HEK293 (cell line): ENCODE results near the gene KAT2B.

Experiments used
- CTCF ChIA-PET: fragments of 350-600 bp; formaldehyde crosslinking; extraction: SDS; loops from one replicate; lab custom pipeline; 2021; ENCODE audit warnings: antibody characterized with exemption; lab: Yijun Ruan, JAX
- POLR2A ChIA-PET: fragments of 300-600 bp; formaldehyde crosslinking; extraction: SDS; loops from one replicate; lab custom pipeline; 2020; ENCODE audit warnings: antibody characterized with exemption, inconsistent platforms; lab: Yijun Ruan, JAX
- H3K27ac ChIP-seq: fragments of 200-500 bp; sonication (Bioruptor generic); 2 replicates; pipeline ENCODE4 v1.5.1; 2014; ENCODE audit warnings: low read depth, low read length, control low read depth, inconsistent platforms; ENCODE audit errors: extremely low read depth
- H3K36me3 ChIP-seq, 2 experiments: fragments of 200-500 bp in 1 of 2; sonication (Bioruptor generic) in 1 of 2; 1 replicate in 1 of 2; 2 replicates in 1 of 2; pipeline ENCODE4 v1.5.1; 2014 to 2017; ENCODE audit warnings: inconsistent platforms in 2 of 2, low read length in 2 of 2; ENCODE audit not compliant: control insufficient read depth in 2 of 2, insufficient read depth in 1 of 2
- H3K4me1 ChIP-seq: fragments of 200-500 bp; sonication (Bioruptor generic); 2 replicates; pipeline ENCODE4 v1.5.1; 2014; ENCODE audit warnings: mild to moderate bottlenecking, low read length, inconsistent platforms; ENCODE audit not compliant: control insufficient read depth, insufficient read depth
- H3K4me3 ChIP-seq: 2 replicates; pipeline ENCODE4 v1.5.1; 2011; ENCODE audit warnings: low read depth, mild to moderate bottlenecking, control low read depth, low read length, moderate library complexity
- H3K9me3 ChIP-seq: fragments of 200-500 bp; sonication (Bioruptor generic); 2 replicates; pipeline ENCODE4 v1.5.1; 2014; ENCODE audit warnings: low read depth, low read length, inconsistent platforms; ENCODE audit not compliant: control insufficient read depth, insufficient read depth
- EGR2 ChIP-seq: fragments of 450-650 bp; formaldehyde crosslinking; IDR thresholded peaks from 2 replicates; pipeline ENCODE4 v1.5.1; 2016; ENCODE audit warnings: low read depth, missing biosample characterization, missing genetic modification characterization
- GLIS1 ChIP-seq: fragments of 450-650 bp; formaldehyde crosslinking; IDR thresholded peaks from 2 replicates; pipeline ENCODE4 v1.5.1; 2016; ENCODE audit warnings: missing biosample characterization, missing genetic modification characterization
- HIC1 ChIP-seq: fragments of 450-650 bp; formaldehyde crosslinking; IDR thresholded peaks from 2 replicates; pipeline ENCODE4 v1.5.1; 2016; ENCODE audit warnings: missing biosample characterization, missing genetic modification characterization
- KLF10 ChIP-seq: fragments of 450-650 bp; IDR thresholded peaks from 2 replicates; pipeline ENCODE4 v1.5.1; 2018; ENCODE audit warnings: missing biosample characterization, mild to moderate bottlenecking, missing genetic modification characterization
- PRDM10 ChIP-seq: fragments of 450-650 bp; formaldehyde crosslinking; IDR thresholded peaks from 2 replicates; pipeline ENCODE4 v1.5.1; 2016; ENCODE audit warnings: missing biosample characterization, missing genetic modification characterization
- PRDM6 ChIP-seq: fragments of 450-650 bp; formaldehyde crosslinking; IDR thresholded peaks from 2 replicates; pipeline ENCODE4 v1.5.1; 2017; ENCODE audit warnings: missing biosample characterization, missing genetic modification characterization
- ZBTB10 ChIP-seq: fragments of 450-650 bp; formaldehyde crosslinking; IDR thresholded peaks from 2 replicates; pipeline ENCODE4 v1.5.1; 2016; ENCODE audit warnings: missing biosample characterization, missing genetic modification characterization
- ZFP37 ChIP-seq: fragments of 450-650 bp; formaldehyde crosslinking; IDR thresholded peaks from 2 replicates; pipeline ENCODE4 v1.5.1; 2016; ENCODE audit warnings: missing biosample characterization, missing genetic modification characterization
- ZNF18 ChIP-seq: fragments of 450-650 bp; formaldehyde crosslinking; IDR thresholded peaks from 2 replicates; pipeline ENCODE4 v1.5.1; 2016; ENCODE audit warnings: missing biosample characterization, missing genetic modification characterization
- ZNF449 ChIP-seq: fragments of 450-650 bp; formaldehyde crosslinking; IDR thresholded peaks from 2 replicates; pipeline ENCODE4 v1.5.1; 2017; ENCODE audit warnings: missing biosample characterization, mild to moderate bottlenecking, missing genetic modification characterization, moderate library complexity
- ZNF488 ChIP-seq: fragments of 450-650 bp; formaldehyde crosslinking; IDR thresholded peaks from 2 replicates; pipeline ENCODE4 v1.5.1; 2016; ENCODE audit warnings: missing biosample characterization, missing genetic modification characterization
- ZNF555 ChIP-seq: fragments of 450-650 bp; formaldehyde crosslinking; conservative IDR thresholded peaks from 2 replicates; pipeline ENCODE4 v1.5.1; 2017; ENCODE audit warnings: missing biosample characterization, mild to moderate bottlenecking, missing genetic modification characterization, inconsistent platforms
- ZNF610 ChIP-seq: fragments of 450-650 bp; formaldehyde crosslinking; IDR thresholded peaks from 2 replicates; pipeline ENCODE4 v1.5.1; 2016; ENCODE audit warnings: missing biosample characterization, missing genetic modification characterization, borderline replicate concordance

KAT2B gene

GRCh38 chr3:20068512-20069177 lies 28.4 kb downstream of the KAT2B start:
- POLR2A ChIA-PET = no interaction called here

GRCh38 chr3:20069178-20069532 lies 28.9 kb downstream of the KAT2B start:
- Histone ChIP-seq H3K9me3 (no peaks in the 10 kb centered on the region), H3K4me3 (no peak overlapping the region), H3K27ac (no peak overlapping the region), H3K36me3 (no peaks in the 10 kb centered on the region), H3K4me1 (peaks cover 9% of the 10 kb centered on the region)
- no peak for TF ChIP-seq ZNF610 (tag by site-specific recombination)
- TF ChIP-seq ZNF488 (tag by site-specific recombination) = no peak
- no peak for TF ChIP-seq ZNF18 (tag by site-specific recombination)
- TF ChIP-seq ZNF555 (tag by site-specific recombination) = no peak
- ChIA-PET CTCF (no interaction called here), POLR2A (no interaction called here)

More at GRCh38 chr3:20068512-20069177, 28.4 kb downstream of the KAT2B start:
- Histone ChIP-seq H3K9me3 (no peaks in the 10 kb centered on the region), H3K36me3 (no peaks in the 10 kb centered on the region), H3K27ac (no peak overlapping the region), H3K4me1 (peaks cover 9% of the 10 kb centered on the region), H3K4me3 (no peak overlapping the region)
- CTCF ChIA-PET = no interaction called here
- no peak for TF ChIP-seq EGR2 (tag by site-specific recombination)
- 0 out of 2 replicates have a peak, but pooled peaks have one; percentile 27 for TF ChIP-seq PRDM10
- peak; percentile 14; the same call in 1 of the 2 replicates for TF ChIP-seq PRDM6 (tag by site-specific recombination)

GRCh38 chr3:20071175-20071574 lies 30.9 kb downstream of the KAT2B start:
- POLR2A ChIA-PET = no interaction called here
- Histone ChIP-seq H3K27ac (no peak overlapping the region), H3K36me3 (no peaks in the 10 kb centered on the region), H3K4me3 (no peak overlapping the region), H3K4me1 (peaks cover 3% of the 10 kb centered on the region; the same call in 1 of the 2 replicates), H3K9me3 (no peaks in the 10 kb centered on the region)
- CTCF ChIA-PET = no interaction called here
- TF ChIP-seq GLIS1 = no peak
- no peak for TF ChIP-seq KLF10
- no peak for TF ChIP-seq ZFP37 (tag by site-specific recombination)
- TF ChIP-seq ZNF449 (tag by site-specific recombination) = no peak
- TF ChIP-seq ZBTB10 (tag by site-specific recombination) = no peak
- TF ChIP-seq HIC1 (tag by site-specific recombination) = no peak
